HepG2 (cell line): Measurements from ENCODE around the gene EYA3. TPM values are rescaled to one million over a fixed set of nuclear protein-coding genes. Genes with fewer than 3 reads are reported as not detected.

Experiments
- FOXK2 ChIP-seq: fragments of 450-650 bp; IDR thresholded peaks from 2 replicates; pipeline ENCODE4 v1.6.1; 2016
- HOXA7 ChIP-seq: sonication (generic); formaldehyde crosslinking; IDR thresholded peaks from 2 replicates; pipeline ENCODE4 v1.8.1; 2022; ENCODE audit warnings: mild to moderate bottlenecking, missing genetic modification reagents, moderate library complexity
- MBD4 ChIP-seq: IDR thresholded peaks from 2 replicates; pipeline ENCODE4 v1.6.1; 2012; ENCODE audit warnings: low read length, inconsistent platforms, borderline replicate concordance
- NPAS2 ChIP-seq: sonication (generic); formaldehyde crosslinking; IDR thresholded peaks from 2 replicates; pipeline ENCODE4 v1.8.0; 2022; ENCODE audit warnings: mild to moderate bottlenecking, missing genetic modification reagents, borderline replicate concordance
- POLR2G ChIP-seq: fragments of 200-400 bp; formaldehyde crosslinking; IDR thresholded peaks from 2 replicates; pipeline ENCODE4 v1.6.1; 2018; ENCODE audit warnings: mild to moderate bottlenecking, low read depth, low read length, moderate library complexity
- RXRA ChIP-seq: sonication (generic); formaldehyde crosslinking; IDR thresholded peaks from 2 replicates; pipeline ENCODE4 v1.5.1; 2020; ENCODE audit warnings: missing genetic modification reagents
- SAP130 ChIP-seq: IDR thresholded peaks from 2 replicates; pipeline ENCODE4 v1.6.1; 2016; ENCODE audit warnings: low read depth
- TCF7 ChIP-seq: sonication (generic); IDR thresholded peaks from 2 replicates; pipeline ENCODE4 v1.6.1; 2016; ENCODE audit warnings: antibody characterized with exemption, low read depth
- TSC22D2 ChIP-seq: sonication (generic); formaldehyde crosslinking; IDR thresholded peaks from 2 replicates; pipeline ENCODE4 v1.5.1; 2020; ENCODE audit warnings: missing genetic modification reagents, mild to moderate bottlenecking, borderline replicate concordance
- ZBTB20 ChIP-seq: sonication (generic); formaldehyde crosslinking; IDR thresholded peaks from 2 replicates; pipeline ENCODE4 v1.8.1; 2023; ENCODE audit warnings: missing genetic modification reagents, low read depth, mild to moderate bottlenecking, borderline replicate concordance
- ZNF530 ChIP-seq: sonication (generic); formaldehyde crosslinking; IDR thresholded peaks from 2 replicates; pipeline ENCODE4 v1.5.0; 2020; ENCODE audit warnings: low read depth, mild to moderate bottlenecking, missing genetic modification reagents
- ZNF768 ChIP-seq: sonication (generic); formaldehyde crosslinking; IDR thresholded peaks from 2 replicates; pipeline ENCODE4 v1.4.0; 2020; ENCODE audit warnings: missing genetic modification reagents
- polyA plus RNA-seq, 8 experiments: library from polyadenylated mRNA; depleted of rRNA in 3 of 8; stranded (reverse) in 7 of 8; unstranded in 1 of 8; fragments of >200 nt; fragmentation: Illumina TruSeq in 4 of 8; extraction: Trizol in 4 of 8; gene quantifications; 2 replicates each; pipeline versions ENCODE4 v1.2.1 to v1.2.3, GENCODE V29; 2011 to 2016; ENCODE audit warnings: low read depth in 4 of 8, missing spikeins in 1 of 8, mixed read lengths in 1 of 8; ENCODE audit not compliant: insufficient read depth in 1 of 8
- total RNA-seq, 5 experiments: library from RNA; depleted of rRNA; stranded (reverse); fragments of >200 nt; fragmentation: Illumina TruSeq; extraction: Trizol; gene quantifications; 2 replicates each; pipeline ENCODE4 v1.2.3, GENCODE V29; 2016; ENCODE audit warnings: low read depth in 1 of 5
- TF ChIP-seq, protein P1 (sequence below): sonication (generic); formaldehyde crosslinking; conservative IDR thresholded peaks from 2 replicates; pipeline ENCODE4 v1.8.0; 2022; ENCODE audit warnings: mild to moderate bottlenecking, moderate library complexity, missing genetic modification reagents
- TF ChIP-seq, protein P2 (sequence below): sonication (generic); formaldehyde crosslinking; IDR thresholded peaks from 2 replicates; pipeline ENCODE4 v1.5.0; 2020; ENCODE audit warnings: missing genetic modification reagents
- TF ChIP-seq, protein P3 (sequence below): sonication (generic); formaldehyde crosslinking; conservative IDR thresholded peaks from 2 replicates; pipeline ENCODE4 v1.8.0; 2022; ENCODE audit warnings: missing genetic modification reagents
- TF ChIP-seq, protein P4 (sequence below): sonication (generic); formaldehyde crosslinking; IDR thresholded peaks from 2 replicates; pipeline ENCODE4 v1.4.0; 2020; ENCODE audit warnings: mild to moderate bottlenecking, missing genetic modification reagents
- TF ChIP-seq, protein P5 (sequence below): IDR thresholded peaks from 2 replicates; pipeline ENCODE4 v1.6.1; 2016; ENCODE audit warnings: mild to moderate bottlenecking
- TF ChIP-seq, protein P6 (sequence below): sonication (generic); formaldehyde crosslinking; IDR thresholded peaks from 2 replicates; pipeline ENCODE4 v1.5.0; 2020; ENCODE audit warnings: mild to moderate bottlenecking, missing genetic modification reagents, borderline replicate concordance

Gene EYA3
- total and polyA plus RNA-seq, 2 of the 13 experiments (the other 11 are each of a cell fraction or from before 2014, with no cell fraction given), result 13.9 to 19.7 TPM

DNA sequence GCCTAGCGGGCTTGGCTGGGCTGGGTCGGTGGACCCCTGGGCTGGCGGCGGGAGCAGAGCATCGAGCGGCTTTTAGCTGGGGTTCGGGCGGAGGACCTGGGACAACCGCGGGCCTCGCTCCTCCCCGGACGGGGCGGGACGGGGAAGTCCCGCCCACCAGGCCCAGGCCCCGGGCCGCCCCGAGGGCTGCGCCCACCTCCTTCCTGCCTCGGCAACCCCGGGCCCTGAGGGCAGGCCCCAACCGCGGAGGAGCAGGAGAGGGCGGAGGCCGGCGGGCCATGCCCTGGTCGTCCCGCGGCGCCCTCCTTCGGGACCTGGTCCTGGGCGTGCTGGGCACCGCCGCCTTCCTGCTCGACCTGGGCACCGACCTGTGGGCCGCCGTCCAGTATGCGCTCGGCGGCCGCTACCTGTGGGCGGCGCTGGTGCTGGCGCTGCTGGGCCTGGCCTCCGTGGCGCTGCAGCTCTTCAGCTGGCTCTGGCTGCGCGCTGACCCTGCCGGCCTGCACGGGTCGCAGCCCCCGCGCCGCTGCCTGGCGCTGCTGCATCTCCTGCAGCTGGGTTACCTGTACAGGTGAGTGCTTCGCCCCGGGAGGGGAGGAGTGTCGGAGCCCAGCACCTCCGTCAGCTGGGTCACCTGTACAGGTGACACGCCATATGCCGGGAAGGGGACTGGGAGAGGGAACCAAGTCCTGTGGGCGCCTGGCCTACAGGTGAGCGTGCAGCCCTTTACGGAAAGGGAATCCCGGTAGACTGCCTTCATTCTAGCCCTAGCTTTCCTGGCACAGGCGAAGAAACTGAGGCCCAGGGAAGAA is 128.4 kb downstream of the EYA3 start, which contains the start of gene XKR8 (continued):
- TF ChIP-seq TSC22D2 (CRISPR knock-in tag) (no peak), POLR2G (peak; percentile 69), SAP130 (CRISPR knock-in tag) (peak; percentile 46; the same call in 1 of the 2 replicates), ZNF768 (CRISPR knock-in tag) (0 out of 2 replicates have a peak, but pooled peaks have one; percentile 15), RXRA (CRISPR knock-in tag) (0 out of 2 replicates have a peak, but pooled peaks have one; percentile 0), TCF7 (no peak), NPAS2 (no peak), MBD4 (no peak), FOXK2 (no peak), ZNF530 (CRISPR knock-in tag) (no peak), ZBTB20 (no peak; the same call in 1 of the 2 replicates), HOXA7 (CRISPR knock-in tag) (no peak)
- TF ChIP-seq, protein P1, sequence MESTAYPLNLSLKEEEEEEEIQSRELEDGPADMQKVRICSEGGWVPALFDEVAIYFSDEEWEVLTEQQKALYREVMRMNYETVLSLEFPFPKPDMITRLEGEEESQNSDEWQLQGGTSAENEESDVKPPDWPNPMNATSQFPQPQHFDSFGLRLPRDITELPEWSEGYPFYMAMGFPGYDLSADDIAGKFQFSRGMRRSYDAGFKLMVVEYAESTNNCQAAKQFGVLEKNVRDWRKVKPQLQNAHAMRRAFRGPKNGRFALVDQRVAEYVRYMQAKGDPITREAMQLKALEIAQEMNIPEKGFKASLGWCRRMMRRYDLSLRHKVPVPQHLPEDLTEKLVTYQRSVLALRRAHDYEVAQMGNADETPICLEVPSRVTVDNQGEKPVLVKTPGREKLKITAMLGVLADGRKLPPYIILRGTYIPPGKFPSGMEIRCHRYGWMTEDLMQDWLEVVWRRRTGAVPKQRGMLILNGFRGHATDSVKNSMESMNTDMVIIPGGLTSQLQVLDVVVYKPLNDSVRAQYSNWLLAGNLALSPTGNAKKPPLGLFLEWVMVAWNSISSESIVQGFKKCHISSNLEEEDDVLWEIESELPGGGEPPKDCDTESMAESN (CRISPR knock-in tag), result no peak
- TF ChIP-seq, protein P2, sequence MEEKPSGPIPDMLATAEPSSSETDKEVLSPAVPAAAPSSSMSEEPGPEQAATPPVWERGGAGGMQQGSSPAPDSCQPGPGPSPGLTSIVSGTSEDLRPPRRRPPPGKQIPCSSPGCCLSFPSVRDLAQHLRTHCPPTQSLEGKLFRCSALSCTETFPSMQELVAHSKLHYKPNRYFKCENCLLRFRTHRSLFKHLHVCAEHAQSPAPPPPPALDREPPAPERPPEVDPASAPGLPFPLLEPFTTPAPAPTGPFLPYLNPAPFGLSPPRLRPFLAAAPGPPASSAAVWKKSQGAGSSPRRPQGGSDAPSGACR (CRISPR knock-in tag), result peak; percentile 21; the same call in 1 of the 2 replicates
- TF ChIP-seq, protein P3, sequence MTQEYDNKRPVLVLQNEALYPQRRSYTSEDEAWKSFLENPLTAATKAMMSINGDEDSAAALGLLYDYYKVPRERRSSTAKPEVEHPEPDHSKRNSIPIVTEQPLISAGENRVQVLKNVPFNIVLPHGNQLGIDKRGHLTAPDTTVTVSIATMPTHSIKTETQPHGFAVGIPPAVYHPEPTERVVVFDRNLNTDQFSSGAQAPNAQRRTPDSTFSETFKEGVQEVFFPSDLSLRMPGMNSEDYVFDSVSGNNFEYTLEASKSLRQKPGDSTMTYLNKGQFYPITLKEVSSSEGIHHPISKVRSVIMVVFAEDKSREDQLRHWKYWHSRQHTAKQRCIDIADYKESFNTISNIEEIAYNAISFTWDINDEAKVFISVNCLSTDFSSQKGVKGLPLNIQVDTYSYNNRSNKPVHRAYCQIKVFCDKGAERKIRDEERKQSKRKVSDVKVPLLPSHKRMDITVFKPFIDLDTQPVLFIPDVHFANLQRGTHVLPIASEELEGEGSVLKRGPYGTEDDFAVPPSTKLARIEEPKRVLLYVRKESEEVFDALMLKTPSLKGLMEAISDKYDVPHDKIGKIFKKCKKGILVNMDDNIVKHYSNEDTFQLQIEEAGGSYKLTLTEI (CRISPR knock-in tag), result no peak
- TF ChIP-seq, protein P4, sequence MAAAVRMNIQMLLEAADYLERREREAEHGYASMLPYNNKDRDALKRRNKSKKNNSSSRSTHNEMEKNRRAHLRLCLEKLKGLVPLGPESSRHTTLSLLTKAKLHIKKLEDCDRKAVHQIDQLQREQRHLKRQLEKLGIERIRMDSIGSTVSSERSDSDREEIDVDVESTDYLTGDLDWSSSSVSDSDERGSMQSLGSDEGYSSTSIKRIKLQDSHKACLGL, result no peak
- TF ChIP-seq, protein P5, sequence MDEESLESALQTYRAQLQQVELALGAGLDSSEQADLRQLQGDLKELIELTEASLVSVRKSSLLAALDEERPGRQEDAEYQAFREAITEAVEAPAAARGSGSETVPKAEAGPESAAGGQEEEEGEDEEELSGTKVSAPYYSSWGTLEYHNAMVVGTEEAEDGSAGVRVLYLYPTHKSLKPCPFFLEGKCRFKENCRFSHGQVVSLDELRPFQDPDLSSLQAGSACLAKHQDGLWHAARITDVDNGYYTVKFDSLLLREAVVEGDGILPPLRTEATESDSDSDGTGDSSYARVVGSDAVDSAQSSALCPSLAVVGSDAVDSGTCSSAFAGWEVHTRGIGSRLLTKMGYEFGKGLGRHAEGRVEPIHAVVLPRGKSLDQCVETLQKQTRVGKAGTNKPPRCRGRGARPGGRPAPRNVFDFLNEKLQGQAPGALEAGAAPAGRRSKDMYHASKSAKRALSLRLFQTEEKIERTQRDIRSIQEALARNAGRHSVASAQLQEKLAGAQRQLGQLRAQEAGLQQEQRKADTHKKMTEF (CRISPR knock-in tag), result peak; percentile 41; the same call in 1 of the 2 replicates
- TF ChIP-seq, protein P6, sequence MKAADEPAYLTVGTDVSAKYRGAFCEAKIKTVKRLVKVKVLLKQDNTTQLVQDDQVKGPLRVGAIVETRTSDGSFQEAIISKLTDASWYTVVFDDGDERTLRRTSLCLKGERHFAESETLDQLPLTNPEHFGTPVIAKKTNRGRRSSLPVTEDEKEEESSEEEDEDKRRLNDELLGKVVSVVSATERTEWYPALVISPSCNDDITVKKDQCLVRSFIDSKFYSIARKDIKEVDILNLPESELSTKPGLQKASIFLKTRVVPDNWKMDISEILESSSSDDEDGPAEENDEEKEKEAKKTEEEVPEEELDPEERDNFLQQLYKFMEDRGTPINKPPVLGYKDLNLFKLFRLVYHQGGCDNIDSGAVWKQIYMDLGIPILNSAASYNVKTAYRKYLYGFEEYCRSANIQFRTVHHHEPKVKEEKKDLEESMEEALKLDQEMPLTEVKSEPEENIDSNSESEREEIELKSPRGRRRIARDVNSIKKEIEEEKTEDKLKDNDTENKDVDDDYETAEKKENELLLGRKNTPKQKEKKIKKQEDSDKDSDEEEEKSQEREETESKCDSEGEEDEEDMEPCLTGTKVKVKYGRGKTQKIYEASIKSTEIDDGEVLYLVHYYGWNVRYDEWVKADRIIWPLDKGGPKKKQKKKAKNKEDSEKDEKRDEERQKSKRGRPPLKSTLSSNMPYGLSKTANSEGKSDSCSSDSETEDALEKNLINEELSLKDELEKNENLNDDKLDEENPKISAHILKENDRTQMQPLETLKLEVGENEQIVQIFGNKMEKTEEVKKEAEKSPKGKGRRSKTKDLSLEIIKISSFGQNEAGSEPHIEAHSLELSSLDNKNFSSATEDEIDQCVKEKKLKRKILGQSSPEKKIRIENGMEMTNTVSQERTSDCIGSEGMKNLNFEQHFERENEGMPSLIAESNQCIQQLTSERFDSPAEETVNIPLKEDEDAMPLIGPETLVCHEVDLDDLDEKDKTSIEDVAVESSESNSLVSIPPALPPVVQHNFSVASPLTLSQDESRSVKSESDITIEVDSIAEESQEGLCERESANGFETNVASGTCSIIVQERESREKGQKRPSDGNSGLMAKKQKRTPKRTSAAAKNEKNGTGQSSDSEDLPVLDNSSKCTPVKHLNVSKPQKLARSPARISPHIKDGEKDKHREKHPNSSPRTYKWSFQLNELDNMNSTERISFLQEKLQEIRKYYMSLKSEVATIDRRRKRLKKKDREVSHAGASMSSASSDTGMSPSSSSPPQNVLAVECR (CRISPR knock-in tag), result peak; percentile 75; the same call in 1 of the 2 replicates
